A673 (cell line): ENCODE data around the gene WFDC1. TPM values are rescaled to one million over a fixed set of nuclear protein-coding genes. Genes with fewer than 3 reads are reported as not detected.

Experiments used
- BruUV-seq: library from RNA; stranded (reverse); fragments of 400-500 nt; replicated peaks from 2 replicates; lab custom pipeline; 2021; lab: Mats Ljungman, UMichigan
- CTCF ChIA-PET: fragments of 300-600 bp; sonication (Branson Sonifier 250); formaldehyde crosslinking; loops from one replicate; lab custom pipeline; 2022; ENCODE audit warnings: antibody characterized with exemption; lab: Charles Lee
- POLR2A ChIA-PET: fragments of 300-600 bp; sonication (Branson Sonifier 250); formaldehyde crosslinking; loops from one replicate; lab custom pipeline; 2022; ENCODE audit warnings: antibody characterized with exemption; ENCODE audit not compliant: low non-redundant PET; lab: Charles Lee
- DNase-seq: peaks from one replicate; pipeline ENCODE4 v3.0.0-alpha.2; 2015; ENCODE audit warnings: low spot score
- H3K27ac ChIP-seq: fragments of 200-600 bp; sonication (generic); 2 replicates; pipeline ENCODE4 v1.5.1; 2016; ENCODE audit warnings: mixed run types, low read depth, mild to moderate bottlenecking, mixed read lengths, antibody characterized with exemption, low read length; ENCODE audit not compliant: poor library complexity, severe bottlenecking
- H3K27me3 ChIP-seq: fragments of 200-600 bp; sonication (generic); replicated peaks from 2 replicates; pipeline ENCODE4 v1.6.1; 2017; ENCODE audit warnings: mixed run types, low read depth, mild to moderate bottlenecking, mixed read lengths, antibody characterized with exemption, low read length; ENCODE audit not compliant: insufficient read depth, poor library complexity
- H3K36me3 ChIP-seq: fragments of 200-600 bp; sonication (generic); 2 replicates; pipeline ENCODE4 v1.6.1; 2016; ENCODE audit warnings: mixed run types, mild to moderate bottlenecking, mixed read lengths, antibody characterized with exemption, low read length; ENCODE audit not compliant: insufficient read depth, poor library complexity, severe bottlenecking
- H3K4me1 ChIP-seq: fragments of 200-600 bp; sonication (generic); 2 replicates; pipeline ENCODE4 v1.6.1; 2017; ENCODE audit warnings: mixed run types, mild to moderate bottlenecking, mixed read lengths, antibody characterized with exemption, low read length; ENCODE audit not compliant: insufficient read depth, poor library complexity, severe bottlenecking
- H3K4me3 ChIP-seq: fragments of 200-600 bp; sonication (generic); 2 replicates; pipeline ENCODE4 v1.5.1; 2016; ENCODE audit warnings: low read depth, mixed run types, mild to moderate bottlenecking, mixed read lengths, low read length; ENCODE audit not compliant: poor library complexity, severe bottlenecking
- H3K9me3 ChIP-seq: fragments of 200-600 bp; sonication (generic); 2 replicates; pipeline ENCODE4 v1.6.1; 2016; ENCODE audit warnings: mixed run types, low read depth, mild to moderate bottlenecking, mixed read lengths, antibody characterized with exemption, low read length; ENCODE audit not compliant: poor library complexity, severe bottlenecking
- CTCF ChIP-seq: fragments of 300-800, 200-600 bp; sonication (generic); conservative IDR thresholded peaks from 2 replicates; pipeline ENCODE4 v1.5.1; 2017; ENCODE audit warnings: low read depth, mild to moderate bottlenecking, antibody characterized with exemption, low read length, moderate library complexity, mixed read lengths
- EZH2 ChIP-seq: fragments of 200-600 bp; sonication (generic); IDR thresholded peaks from 2 replicates; pipeline ENCODE4 v1.6.1; 2017; ENCODE audit warnings: borderline replicate concordance, low read depth, mild to moderate bottlenecking, mixed read lengths, antibody characterized with exemption, low read length; ENCODE audit not compliant: poor library complexity, severe bottlenecking
- intact Hi-C: fragments of 100-400 bp; cut with micrococcal nuclease; formaldehyde crosslinking; loops from one replicate; pipeline ENCODE4 v1.10.0; 2022; ENCODE audit not compliant: unreplicated experiment
- total RNA-seq: library from RNA; stranded (reverse); gene quantifications from 2 replicates; pipeline ENCODE4 v1.2.3, GENCODE V29; 2021

The WFDC1 gene
- total RNA-seq, 1 experiment from 2014 or later = not detected

DNA sequence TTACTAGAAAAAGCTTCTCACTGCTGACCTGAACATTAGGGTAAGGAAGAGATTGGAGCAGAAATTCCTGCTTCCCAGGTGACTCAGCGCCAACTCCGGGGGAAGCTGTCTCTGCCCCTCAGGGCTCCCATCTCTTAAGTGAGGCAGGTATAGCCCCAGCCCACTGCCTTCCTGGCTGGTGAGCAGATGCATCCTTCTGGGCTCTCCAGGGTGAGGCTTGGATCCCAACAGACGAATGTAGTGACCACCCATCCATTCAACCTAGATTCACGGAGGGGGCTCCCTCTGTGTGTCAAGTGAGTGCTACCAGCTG, 76.8 kb downstream of the WFDC1 start:
- DNase-seq = no peak
- peaks cover 87% of the 10 kb centered on the region for H3K27me3 ChIP-seq
- TF ChIP-seq CTCF = no peak
- TF ChIP-seq EZH2 = no peak
- intact Hi-C loops = no loop called here
- POLR2A ChIA-PET = no interaction called here
- H3K36me3 ChIP-seq = no peaks in the 10 kb centered on the region
- H3K27ac ChIP-seq = no peak overlapping the region
- no peak overlapping the region for H3K4me3 ChIP-seq
- H3K4me1 ChIP-seq = no peaks in the 10 kb centered on the region
- no peaks in the 10 kb centered on the region for H3K9me3 ChIP-seq
- BruUV-seq = no TSS peak
- CTCF ChIA-PET = no interaction called here

- Histone ChIP-seq H3K36me3 (no peaks in the 10 kb centered on the region), H3K27ac (no peak overlapping the region), H3K4me1 (no peaks in the 10 kb centered on the region), H3K27me3 (peaks cover 62% of the 10 kb centered on the region), H3K9me3 (no peaks in the 10 kb centered on the region), H3K4me3 (no peak overlapping the region)
- TF ChIP-seq CTCF (no peak), EZH2 (no peak)
- BruUV-seq = no TSS peak
- intact Hi-C loops = no loop called here
- ChIA-PET POLR2A (no interaction called here), CTCF (no interaction called here)
- no peak for DNase-seq
Observed at GRCh38 chr16:84373907-84374489, 79.3 kb downstream of the WFDC1 start.

- H3K27ac ChIP-seq = no peak overlapping the region
- H3K9me3 ChIP-seq = no peaks in the 10 kb centered on the region
- H3K4me1 ChIP-seq = no peaks in the 10 kb centered on the region
- peaks cover 30% of the 10 kb centered on the region for H3K27me3 ChIP-seq
- DNase-seq = no peak
- H3K4me3 ChIP-seq = no peak overlapping the region
- H3K36me3 ChIP-seq = no peaks in the 10 kb centered on the region
- ChIA-PET CTCF (no interaction called here), POLR2A (no interaction called here)
- no TSS peak for BruUV-seq
- no peak for TF ChIP-seq CTCF
- TF ChIP-seq EZH2 = no peak
- intact Hi-C loops = no loop called here
Observed at GRCh38 chr16:84378099-84378498, 83.4 kb downstream of the WFDC1 start.
